GM21723 (cell line): ENCODE results near the gene PXT1.
A peak's percentile ranks its signal among the peaks of the same experiment; 100 is the strongest.
"Not testable (repeated sequence)": the region's sequence is repeated elsewhere in the genome, so short reads cannot be mapped to it uniquely, and the experiment has no call there.

ENCODE experiments used
- ATAC-seq: cut with Tn5 transposase; IDR thresholded peaks from one replicate; pipeline ENCODE4 v1.9.1; 2021; ENCODE audit warnings: mild to moderate bottlenecking, moderate library complexity; ENCODE audit not compliant: unreplicated experiment

The PXT1 gene

GRCh38 chr6:36442671-36443470 is at the start of gene PXT1, which contains the start of gene KCTD20:
Gene PXT1 (minus strand): TSS chr6:36442854. CDS start chr6:36426082, 16,772 bp downstream.
Gene KCTD20 (plus strand): TSS chr6:36443000. CDS start chr6:36470098, 27,098 bp downstream.
- peak; percentile 75 for ATAC-seq

- ATAC-seq, result no peak
Observed at GRCh38 chr6:36492092-36492491, 49.4 kb upstream of the PXT1 start.

GRCh38 chr6:36491378-36491965 is 48.8 kb upstream of the PXT1 start:
- no peak for ATAC-seq

- ATAC-seq, result no peak
Observed at GRCh38 chr6:36489426-36489825, 46.8 kb upstream of the PXT1 start.

GRCh38 chr6:36488221-36488620 is 45.6 kb upstream of the PXT1 start:
- ATAC-seq, result no peak

- no peak for ATAC-seq
Observed at GRCh38 chr6:36487698-36488097, 45.0 kb upstream of the PXT1 start.

GRCh38 chr6:36484736-36485135 is 42.1 kb upstream of the PXT1 start:
- no peak for ATAC-seq

GRCh38 chr6:36483326-36483725 is 40.7 kb upstream of the PXT1 start:
- ATAC-seq, result not testable (repeated sequence)

GRCh38 chr6:36479256-36479655 is 36.6 kb upstream of the PXT1 start:
- ATAC-seq, result no peak

- ATAC-seq, result no peak
Observed at GRCh38 chr6:36478051-36478526, 35.4 kb upstream of the PXT1 start.

- no peak for ATAC-seq
Observed at GRCh38 chr6:36469946-36470345, 27.3 kb upstream of the PXT1 start.

GRCh38 chr6:36469148-36469661 is 26.6 kb upstream of the PXT1 start:
- no peak for ATAC-seq

GRCh38 chr6:36467625-36468024 is 25.0 kb upstream of the PXT1 start:
- ATAC-seq, result no peak

GRCh38 chr6:36464233-36464632 is 21.6 kb upstream of the PXT1 start:
- ATAC-seq, result no peak

- no peak for ATAC-seq
Observed at GRCh38 chr6:36463676-36464075, 21.0 kb upstream of the PXT1 start.

- ATAC-seq, result no peak
Observed at GRCh38 chr6:36461646-36462045, 19.0 kb upstream of the PXT1 start.

- no peak for ATAC-seq
Observed at GRCh38 chr6:36460916-36461315, 18.3 kb upstream of the PXT1 start.

GRCh38 chr6:36459501-36459900 is 16.8 kb upstream of the PXT1 start:
- no peak for ATAC-seq

- ATAC-seq, result no peak
Observed at GRCh38 chr6:36455486-36456027, 12.9 kb upstream of the PXT1 start.

GRCh38 chr6:36452897-36453296 is 10.2 kb upstream of the PXT1 start:
- ATAC-seq, result not testable (repeated sequence)

- ATAC-seq, result not testable (repeated sequence)
Observed at GRCh38 chr6:36449173-36449572, 6.5 kb upstream of the PXT1 start.

- no peak for ATAC-seq
Observed at GRCh38 chr6:36445621-36446020, 3.0 kb upstream of the PXT1 start.
